Measurements from ENCODE around the gene NALCN. TPM values are rescaled to one million over a fixed set of nuclear protein-coding genes. Genes with fewer than 3 reads are reported as not detected.

The NALCN gene
- total and polyA plus RNA-seq, 10 of the 15 experiments (the other 5 are each of a cell fraction or from before 2014, with no cell fraction given), result under 0.01 TPM; not detected in 9

DNA sequence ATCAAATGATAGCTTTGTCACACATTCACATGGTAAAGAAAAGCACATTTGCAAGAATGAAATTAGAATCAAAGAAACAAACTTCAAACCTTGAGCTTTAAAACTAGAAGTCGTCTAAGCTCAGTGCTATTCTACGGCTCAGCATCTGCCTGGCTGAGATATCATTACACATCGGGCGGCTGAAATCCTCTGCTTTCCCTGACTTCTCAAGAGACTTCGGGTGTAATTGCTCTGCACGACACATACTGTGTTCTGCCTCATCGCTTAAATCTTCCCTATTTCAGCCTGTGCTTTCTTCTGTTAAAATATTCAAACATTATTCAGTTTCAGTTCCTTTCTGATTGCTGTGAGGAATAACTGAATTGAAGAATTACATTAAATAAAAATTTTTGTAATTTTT is 265.3 kb downstream of the NALCN start:
- Histone ChIP-seq H3K79me2 (ENCODE audit: control insufficient read depth, insufficient read depth, low read length) (no peaks in the 10 kb centered on the region), H3K27me3 (replicated peaks in 1 of 2; ENCODE audit: control insufficient read depth in 2 of 2, insufficient read depth in 2 of 2, low read length in 1 of 2) (peaks cover 0 to 2% of the 10 kb centered on the region in 2 experiments; a peak in 1 of 4 replicates), H3K9me3 (replicated peaks; ENCODE audit: control insufficient read depth, insufficient read depth, low read length) (no peaks in the 10 kb centered on the region), H2AFZ (ENCODE audit: control insufficient read depth, low read depth, low read length) (no peak overlapping the region), H4K20me1 (ENCODE audit: control insufficient read depth, insufficient read depth) (no peaks in the 10 kb centered on the region), H3K27ac (ENCODE audit: control insufficient read depth, insufficient read depth) (no peak overlapping the region), H3K9ac (ENCODE audit: control insufficient read depth, insufficient read depth, low read length) (no peak overlapping the region), H3K4me3 (no peak overlapping the region), H3K4me1 (ENCODE audit: control insufficient read depth, insufficient read depth, low read length) (no peaks in the 10 kb centered on the region), H3K36me3 (ENCODE audit: control insufficient read depth in 2 of 2, insufficient read depth in 2 of 2, low read length in 1 of 2) (no peaks in the 10 kb centered on the region), H3K4me2 (ENCODE audit: control insufficient read depth, insufficient read depth) (no peak overlapping the region)
- intact Hi-C loops (cut with micrococcal nuclease; ENCODE audit: unreplicated experiment) (loop anchor here (5.0 kb wide), 1 partner anchor 146 kb away; no protein-coding TSS in a partner anchor), in situ Hi-C loops (cut with MboI) (no loop called here)
- ATAC-seq, result peak; percentile 24; the same call in 1 of the 3 replicates
- no TSS peak for BruUV-seq (replicated peaks)
- WGBS (ENCODE audit: insufficient coverage, insufficient replicate concordance, low lambda C conversion rate, missing lambda C conversion rate), result 9% methylated on average over 7 of the region's 7 CpGs
- DNase-seq (ENCODE audit: low read depth, low spot score), result no peak
- ChIA-PET SMC1A (ENCODE audit: uncharacterized antibody, unreplicated experiment) (interaction anchor here (1.2 kb wide), 1 partner anchor 31 kb away, joined by 3 read pairs; no protein-coding TSS in a partner anchor), POLR2A (no interaction called here), CTCF (interaction anchor here (1.3 kb wide), 1 partner anchor 1405 kb away, joined by 5 read pairs; no protein-coding TSS in a partner anchor), RAD21 (ENCODE audit: unreplicated experiment) (no interaction called here)
- FAIRE-seq, result no peak
- TF ChIP-seq MYC (IDR thresholded peaks at IDR 0.05; ENCODE audit: insufficient read depth, insufficient read length, insufficient replicate concordance, low read length, severe bottlenecking) (no peak), RFX5 (IDR thresholded peaks at IDR 0.05; ENCODE audit: low read depth, low read length) (no peak), HDAC6 (IDR thresholded peaks at IDR 0.05; ENCODE audit: unreplicated experiment) (no peak), CREB1 (IDR thresholded peaks at IDR 0.05; ENCODE audit: low read depth) (no peak), NFIC (IDR thresholded peaks at IDR 0.05; ENCODE audit: low read depth, low read length) (no peak)
- TF ChIP-seq, protein P1, sequence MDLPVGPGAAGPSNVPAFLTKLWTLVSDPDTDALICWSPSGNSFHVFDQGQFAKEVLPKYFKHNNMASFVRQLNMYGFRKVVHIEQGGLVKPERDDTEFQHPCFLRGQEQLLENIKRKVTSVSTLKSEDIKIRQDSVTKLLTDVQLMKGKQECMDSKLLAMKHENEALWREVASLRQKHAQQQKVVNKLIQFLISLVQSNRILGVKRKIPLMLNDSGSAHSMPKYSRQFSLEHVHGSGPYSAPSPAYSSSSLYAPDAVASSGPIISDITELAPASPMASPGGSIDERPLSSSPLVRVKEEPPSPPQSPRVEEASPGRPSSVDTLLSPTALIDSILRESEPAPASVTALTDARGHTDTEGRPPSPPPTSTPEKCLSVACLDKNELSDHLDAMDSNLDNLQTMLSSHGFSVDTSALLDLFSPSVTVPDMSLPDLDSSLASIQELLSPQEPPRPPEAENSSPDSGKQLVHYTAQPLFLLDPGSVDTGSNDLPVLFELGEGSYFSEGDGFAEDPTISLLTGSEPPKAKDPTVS (IDR thresholded peaks at IDR 0.05; ENCODE audit: low read depth, low read length), result no peak
- TF ChIP-seq, protein P2, sequence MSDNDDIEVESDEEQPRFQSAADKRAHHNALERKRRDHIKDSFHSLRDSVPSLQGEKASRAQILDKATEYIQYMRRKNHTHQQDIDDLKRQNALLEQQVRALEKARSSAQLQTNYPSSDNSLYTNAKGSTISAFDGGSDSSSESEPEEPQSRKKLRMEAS (IDR thresholded peaks at IDR 0.05; ENCODE audit: low read depth, low read length), result no peak
